Stimulated activated CD8-positive, alpha-beta memory T cell treated with anti-CD3 and anti-CD28 coated beads, Interleukin-15, amount 100 ng/mL, for 4 hours (primary cell): ENCODE results near the gene ADRA2B.
"Not testable (repeated sequence)": the region's sequence is repeated elsewhere in the genome, so short reads cannot be mapped to it uniquely, and the experiment has no call there.

ENCODE experiments used
- DNase-seq, 2 donors: peaks; one replicate each; pipeline ENCODE4 v3.0.0-alpha.2; 2020; ENCODE audit warnings: low read depth in 2 of 2

Gene ADRA2B

DNA sequence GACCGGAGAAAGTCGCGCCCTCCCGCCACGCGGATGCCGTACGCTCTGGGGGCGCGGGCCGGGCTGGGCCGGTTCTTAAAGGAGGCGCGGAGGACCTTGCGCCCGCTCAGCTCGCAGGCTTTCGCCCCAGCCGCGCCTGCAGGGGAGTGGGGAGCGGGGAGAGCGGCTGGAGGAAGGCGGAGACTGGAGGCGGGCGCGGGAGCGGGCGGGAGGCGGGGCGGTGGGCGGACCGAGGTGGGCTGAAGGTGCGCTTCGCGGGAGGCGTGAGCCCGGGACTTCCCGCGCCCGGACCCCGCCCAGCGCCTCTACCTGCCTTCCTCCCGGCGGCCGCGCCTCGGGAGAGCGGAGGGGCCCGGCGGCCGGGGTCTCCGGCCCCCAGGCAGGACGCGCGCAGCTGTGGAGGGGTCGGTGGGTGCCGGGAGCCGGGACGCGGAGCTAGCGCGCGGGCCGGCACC lies at the start of gene ADRA2B:
Gene ADRA2B, minus strand, starts transcription at position 148 of the 455 bp plus-strand sequence. CDS start 422 bp downstream, outside the sequence.
- peak; percentile 60 to 67 for DNase-seq

DNA sequence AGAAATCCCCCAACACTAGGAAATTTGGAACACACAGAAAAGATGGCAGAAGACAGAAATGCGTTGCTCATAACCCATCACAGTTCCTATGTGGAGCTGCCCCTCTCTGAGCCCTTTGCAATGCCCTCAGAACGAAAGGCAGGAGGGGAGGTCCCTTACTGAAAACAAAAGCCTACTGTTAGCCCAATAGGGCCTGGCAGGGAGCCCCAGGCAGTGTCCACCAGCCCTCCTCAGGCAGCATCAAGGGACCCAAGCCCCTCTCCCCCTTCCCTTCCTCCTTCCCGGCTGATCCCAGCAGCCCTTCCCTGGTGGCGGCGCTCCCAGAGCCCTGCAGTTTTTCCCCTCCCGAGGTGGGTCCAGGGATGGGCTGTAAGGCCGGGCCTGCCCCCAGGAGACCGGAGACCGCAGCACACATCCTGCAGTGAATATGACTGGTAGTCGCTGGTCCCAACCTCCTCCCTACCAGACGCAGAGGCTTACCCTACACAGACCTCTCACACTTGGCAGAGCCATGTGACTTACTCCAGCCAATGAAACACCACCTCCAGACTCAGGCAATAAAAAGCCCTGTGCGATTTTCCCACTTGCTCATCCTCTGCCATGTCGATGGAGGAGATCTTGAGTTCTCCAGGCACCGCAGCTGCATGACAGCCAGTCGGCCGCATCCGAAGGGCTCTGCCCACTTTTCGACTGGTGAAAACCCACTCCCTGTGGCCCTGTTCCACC lies 48.3 kb upstream of the ADRA2B start:
- DNase-seq = no peak

GRCh38 chr2:96163768-96164429 lies 47.5 kb upstream of the ADRA2B start:
- peak; percentile 87 to 90 for DNase-seq

DNA sequence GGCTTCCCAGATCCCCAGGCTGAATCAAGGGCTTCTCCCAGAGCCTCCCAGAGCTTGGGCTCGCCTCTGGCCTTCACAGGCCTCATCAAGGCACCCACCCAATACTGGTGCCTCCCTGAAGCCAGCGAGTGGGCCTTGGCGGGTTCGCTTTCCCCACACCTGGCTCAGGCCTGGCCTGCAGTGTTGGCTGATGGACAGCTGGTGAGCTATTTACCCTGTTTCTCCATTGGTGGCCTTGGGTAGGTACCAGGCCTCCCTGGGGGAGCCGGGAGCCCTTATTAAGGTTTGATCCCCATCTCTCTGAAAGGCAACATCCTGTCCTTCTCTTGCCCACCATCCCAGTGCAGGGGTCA lies 47.0 kb upstream of the ADRA2B start:
- no peak for DNase-seq

DNA sequence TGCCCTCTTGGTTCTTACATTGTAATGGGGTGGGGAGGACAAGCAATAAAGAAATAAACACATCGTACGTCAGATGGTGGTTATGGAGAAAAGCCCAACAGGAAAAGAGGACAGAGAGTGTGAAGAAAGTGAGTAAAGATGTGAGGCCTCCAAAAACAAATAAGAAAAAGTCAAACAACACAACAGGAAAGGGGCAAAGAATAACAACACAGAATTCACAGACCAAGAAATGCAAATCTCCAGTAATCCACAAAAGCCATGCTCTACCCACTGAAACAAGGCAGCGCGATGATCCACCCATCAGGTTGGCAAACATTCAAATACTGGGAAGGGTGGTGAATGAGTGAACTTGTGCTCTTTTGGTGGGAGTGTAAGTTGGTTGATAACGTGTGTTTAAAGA lies 45.5 kb upstream of the ADRA2B start:
- no peak for DNase-seq

- DNase-seq = not testable (repeated sequence)
These were observed 44.0 kb upstream of the ADRA2B start for GRCh38 chr2:96160366-96160765.

GRCh38 chr2:96159084-96159830 lies 42.9 kb upstream of the ADRA2B start:
- DNase-seq = no peak

GRCh38 chr2:96158554-96158940 lies 42.2 kb upstream of the ADRA2B start:
- DNase-seq = no peak

- peak; percentile 86 to 90 for DNase-seq
These were observed 41.5 kb upstream of the ADRA2B start for GRCh38 chr2:96157649-96158553.

DNA sequence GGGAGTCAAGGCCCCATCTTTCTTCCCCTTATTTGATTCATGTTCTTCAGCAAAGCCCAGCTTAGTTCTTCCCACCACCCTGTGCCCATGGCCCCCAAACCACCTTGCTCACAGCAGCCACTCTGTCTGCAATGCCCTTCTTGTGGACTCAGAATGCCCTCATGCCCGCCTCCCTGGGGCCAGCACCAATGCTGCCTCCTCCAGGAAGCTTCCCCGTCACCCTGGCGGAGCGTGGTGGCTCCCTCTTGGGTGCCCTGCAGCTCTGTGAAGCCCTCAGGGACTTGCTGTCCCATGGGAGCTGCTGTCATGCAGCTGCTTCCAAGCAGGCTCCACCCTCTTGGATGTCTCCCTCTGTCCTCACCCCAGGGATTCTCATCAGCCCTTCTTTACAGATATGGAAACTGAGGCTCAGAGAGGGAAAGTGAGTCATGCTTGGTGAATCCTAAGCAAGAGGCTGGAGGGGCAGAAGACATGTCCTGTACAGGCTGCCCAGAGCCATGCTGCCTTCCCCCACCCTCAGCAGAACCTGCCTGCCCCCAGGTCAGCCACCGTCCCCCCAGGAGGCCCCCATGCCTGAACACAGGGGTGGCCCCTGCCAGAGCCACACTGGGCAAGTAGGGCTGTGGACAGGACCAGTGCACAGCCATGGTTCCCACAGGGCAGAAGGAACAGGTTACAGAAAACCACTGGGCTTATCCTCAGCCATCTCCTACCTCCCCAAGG lies 40.7 kb upstream of the ADRA2B start:
- no peak for DNase-seq

DNA sequence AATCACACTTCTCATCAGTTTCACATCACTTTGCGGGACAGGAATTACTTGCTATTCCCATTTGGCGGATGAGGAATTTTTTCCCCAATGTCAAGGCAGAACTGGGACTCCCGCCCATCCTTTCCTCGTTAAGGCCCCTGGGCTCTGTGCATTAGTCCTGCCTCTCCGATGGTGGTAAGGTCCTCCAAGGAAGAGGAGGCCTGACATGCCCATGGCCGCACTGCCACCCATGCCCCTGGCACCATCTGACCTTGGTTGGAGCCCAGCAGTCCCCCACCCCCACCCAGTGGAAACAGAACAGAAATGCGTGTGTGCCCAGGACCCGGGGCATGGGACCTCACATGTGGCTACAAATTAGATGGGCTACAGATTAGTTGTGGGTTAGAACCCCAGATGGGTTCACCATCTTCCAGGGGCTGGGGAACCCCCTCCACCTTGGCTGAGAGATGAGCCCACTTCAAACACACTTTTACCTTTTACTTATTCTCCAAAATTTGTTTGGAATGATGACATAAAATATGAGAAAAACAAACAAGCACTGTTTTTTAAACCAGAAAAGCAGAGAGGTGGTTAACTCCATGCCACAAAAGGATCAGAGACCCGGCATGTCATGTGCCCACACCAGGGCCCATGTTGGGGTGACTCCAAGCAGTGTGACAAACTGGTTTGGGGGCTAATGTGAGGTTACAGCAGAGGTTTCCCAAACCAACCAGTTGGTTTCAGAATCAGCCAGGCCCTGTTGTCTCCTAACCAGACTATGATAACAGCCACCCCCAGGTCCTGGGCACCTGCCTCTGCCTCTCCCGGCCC lies 39.8 kb upstream of the ADRA2B start:
- DNase-seq = no peak

GRCh38 chr2:96154506-96155380 lies 38.4 kb upstream of the ADRA2B start:
- DNase-seq = no peak

GRCh38 chr2:96153991-96154431 lies 37.6 kb upstream of the ADRA2B start:
- no peak for DNase-seq

DNA sequence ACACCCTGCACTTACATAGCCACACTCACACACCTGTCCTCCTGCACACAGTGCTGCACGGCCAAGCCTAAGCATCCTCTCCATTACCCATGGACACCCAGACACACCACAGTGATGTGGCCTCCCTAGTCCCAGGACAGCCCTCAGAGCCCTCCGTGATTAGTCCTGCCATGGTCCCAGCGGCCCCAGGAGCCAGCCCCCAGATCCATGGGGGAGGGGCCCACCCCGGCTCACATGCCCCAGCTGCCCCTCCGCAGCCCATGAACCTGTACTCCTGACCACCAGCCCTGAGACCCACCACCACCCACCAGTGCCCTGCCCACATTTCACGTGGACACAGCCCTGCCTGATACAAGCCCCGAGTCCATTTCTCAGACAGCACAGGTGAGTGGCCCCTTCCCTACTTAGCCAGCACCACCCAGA lies 36.9 kb upstream of the ADRA2B start:
- no peak for DNase-seq

DNA sequence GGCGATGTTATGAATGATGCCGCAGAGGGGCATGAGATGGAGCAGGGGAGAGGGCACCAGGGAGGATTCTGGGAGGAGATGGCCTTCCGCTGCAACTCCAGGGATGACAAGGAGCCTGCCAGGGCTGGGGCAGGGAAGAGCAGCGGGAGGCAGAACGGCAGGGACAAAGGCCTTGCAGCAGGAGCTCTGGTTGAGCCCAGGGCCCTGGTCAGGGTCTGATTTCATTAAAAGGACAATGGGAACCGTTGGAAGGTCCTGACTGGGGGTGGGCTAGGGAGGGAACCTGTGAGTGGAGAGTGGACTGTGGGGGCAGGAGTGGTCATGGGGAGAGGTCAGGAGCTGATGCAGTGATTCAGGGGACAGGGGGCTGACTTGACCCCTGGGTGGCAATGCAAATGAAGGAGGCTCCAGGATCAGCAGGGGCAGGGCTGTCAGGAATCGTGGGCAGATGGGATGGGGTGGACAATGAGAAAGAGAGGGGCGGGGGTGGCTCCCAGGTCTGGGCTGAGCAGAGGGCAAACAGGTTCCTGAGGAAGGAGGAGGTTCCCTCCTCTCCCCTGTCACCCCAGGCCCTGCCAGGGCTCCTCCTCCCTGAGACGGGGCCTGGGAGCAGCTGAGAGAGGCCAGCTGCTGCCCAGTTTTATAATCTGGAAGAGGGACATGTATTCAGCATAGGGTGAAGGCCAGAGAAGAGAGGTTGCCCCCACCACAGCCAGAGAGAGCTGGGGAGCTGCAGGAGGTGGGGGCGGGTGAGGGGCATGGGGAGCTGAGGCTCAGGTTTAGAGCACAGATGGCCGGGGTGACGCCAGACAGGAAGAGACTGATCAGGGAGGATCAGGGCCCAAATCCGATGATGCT lies 36.2 kb upstream of the ADRA2B start:
- no peak for DNase-seq

DNA sequence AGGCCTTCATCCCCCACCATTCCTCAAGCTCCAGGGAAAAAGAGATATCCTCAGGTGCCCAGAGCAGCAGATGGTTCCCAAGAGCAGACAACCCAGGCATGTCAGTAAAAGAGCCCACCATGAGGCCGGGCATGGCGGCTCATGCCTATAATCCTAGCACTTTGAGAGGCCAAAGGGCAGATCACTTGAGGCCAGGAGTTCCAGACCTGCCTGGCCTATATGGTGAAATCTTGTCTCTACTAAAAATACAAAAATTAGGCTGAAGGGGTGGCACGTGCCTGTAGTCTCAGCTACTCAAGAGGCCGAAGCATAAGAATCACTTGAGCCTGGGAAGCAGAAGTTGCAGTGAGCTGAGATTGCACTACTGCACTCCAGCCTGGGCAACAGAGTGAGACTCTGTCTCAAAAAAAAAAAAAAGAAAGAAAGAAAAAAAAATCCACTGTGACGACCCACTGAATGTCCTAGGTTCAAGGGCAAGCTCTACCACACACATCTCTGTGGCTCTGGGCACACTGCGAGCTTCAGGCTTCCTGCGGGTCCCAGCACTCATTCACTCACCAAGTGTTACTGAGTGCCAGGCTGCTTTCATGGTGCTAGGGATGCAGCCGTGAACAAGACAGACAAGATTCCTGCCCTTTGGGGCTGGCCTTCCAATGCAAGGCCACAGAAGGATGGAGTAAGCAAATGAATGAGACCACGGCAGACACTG lies 35.4 kb upstream of the ADRA2B start:
- no peak for DNase-seq
